T-helper 1 cell (primary cell): Measurements from ENCODE around the gene FGFBP1.

ENCODE experiments used
- DNase-seq, 5 donors: peaks; one replicate each; pipeline ENCODE4 v3.0.0-alpha.2; 2012 to 2020
- total RNA-seq, 4 donors: gene quantifications; one replicate each; lab custom pipeline; 2026; lab: John Stamatoyannopoulos, UW

Gene FGFBP1
- total RNA-seq: 0 reads per million in 4 donors

DNA sequence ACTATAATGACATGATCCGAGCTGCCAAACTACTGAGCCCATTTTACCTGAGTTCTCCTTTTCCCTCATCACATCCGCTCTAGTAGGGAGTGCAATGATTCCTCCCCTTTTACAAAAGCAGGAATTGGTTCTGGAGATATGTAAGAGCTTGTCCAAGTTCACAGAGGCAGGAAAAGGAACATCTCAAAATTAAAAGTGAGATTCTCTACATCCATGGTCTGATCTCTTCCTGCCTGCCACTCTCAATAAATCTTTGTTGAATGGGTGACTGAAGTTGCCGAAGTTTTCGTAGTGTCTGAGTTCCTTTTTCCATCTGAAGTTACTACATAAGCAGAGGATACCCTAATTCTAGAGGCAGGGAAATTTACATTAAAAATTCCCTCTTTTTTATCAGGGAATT lies at the start of gene FGFBP1:
TSS of gene FGFBP1 (minus strand) at position 101 of the 400 bp plus-strand sequence. CDS start 2,108 bp downstream, outside the sequence.
- no peak for DNase-seq

DNA sequence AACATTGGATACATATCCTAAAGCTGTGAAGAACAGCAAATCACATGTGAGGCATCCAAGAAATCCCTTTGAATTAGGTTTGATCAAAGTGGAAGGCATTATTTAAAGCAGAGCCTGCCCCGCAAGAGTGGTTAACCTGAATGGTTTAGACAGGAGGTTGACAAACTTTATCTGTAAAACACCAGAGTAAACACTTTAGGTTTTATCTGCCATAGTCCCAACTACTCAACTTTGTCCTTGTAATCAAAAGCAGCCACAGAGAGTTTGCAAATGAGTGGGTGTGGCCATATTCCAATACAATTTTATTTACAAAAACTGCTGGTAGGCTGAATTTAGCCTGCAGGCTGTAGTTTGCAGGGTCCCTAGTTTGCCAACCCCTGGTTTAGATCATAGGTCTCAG lies 49.7 kb upstream of the FGFBP1 start:
- no peak for DNase-seq

DNA sequence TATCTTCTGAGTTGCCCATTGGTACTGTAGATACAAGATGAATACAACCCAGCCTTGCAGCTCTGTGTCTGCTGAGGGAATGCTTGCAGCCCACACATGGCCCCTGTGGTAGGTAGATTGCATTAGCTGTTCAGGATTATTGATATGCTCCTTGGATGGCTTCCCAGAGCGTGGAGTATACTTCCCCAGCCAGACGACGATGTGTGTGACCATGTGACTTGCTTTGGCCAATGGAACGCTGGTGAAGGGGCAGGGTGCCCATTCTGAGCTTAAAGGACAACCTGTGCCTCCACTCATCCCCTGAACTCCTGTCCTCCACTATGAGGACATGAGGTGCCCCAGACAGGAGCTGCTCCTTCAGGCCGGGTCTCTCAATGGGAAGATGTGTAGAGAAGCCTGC lies 48.4 kb upstream of the FGFBP1 start:
- DNase-seq: no peak

DNA sequence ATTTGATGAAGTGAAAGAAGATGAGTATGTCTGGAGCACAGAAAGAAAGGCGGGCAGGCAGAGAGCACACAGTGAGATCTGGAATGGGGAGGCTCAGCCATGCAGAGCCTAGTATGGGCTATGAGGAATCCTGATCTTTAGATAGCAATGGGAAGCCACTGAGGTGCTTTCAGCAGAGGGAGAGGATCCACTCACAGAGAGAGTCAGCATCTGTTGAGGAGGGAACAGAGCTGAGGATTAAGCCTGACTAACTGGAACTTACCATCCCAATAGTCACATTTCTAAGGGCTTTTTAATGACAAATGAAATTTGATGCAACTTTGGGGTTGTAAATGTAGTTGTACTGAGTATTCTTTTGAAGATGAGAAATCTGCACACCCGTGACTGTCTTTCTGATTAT lies 45.1 kb upstream of the FGFBP1 start:
- no peak for DNase-seq

DNA sequence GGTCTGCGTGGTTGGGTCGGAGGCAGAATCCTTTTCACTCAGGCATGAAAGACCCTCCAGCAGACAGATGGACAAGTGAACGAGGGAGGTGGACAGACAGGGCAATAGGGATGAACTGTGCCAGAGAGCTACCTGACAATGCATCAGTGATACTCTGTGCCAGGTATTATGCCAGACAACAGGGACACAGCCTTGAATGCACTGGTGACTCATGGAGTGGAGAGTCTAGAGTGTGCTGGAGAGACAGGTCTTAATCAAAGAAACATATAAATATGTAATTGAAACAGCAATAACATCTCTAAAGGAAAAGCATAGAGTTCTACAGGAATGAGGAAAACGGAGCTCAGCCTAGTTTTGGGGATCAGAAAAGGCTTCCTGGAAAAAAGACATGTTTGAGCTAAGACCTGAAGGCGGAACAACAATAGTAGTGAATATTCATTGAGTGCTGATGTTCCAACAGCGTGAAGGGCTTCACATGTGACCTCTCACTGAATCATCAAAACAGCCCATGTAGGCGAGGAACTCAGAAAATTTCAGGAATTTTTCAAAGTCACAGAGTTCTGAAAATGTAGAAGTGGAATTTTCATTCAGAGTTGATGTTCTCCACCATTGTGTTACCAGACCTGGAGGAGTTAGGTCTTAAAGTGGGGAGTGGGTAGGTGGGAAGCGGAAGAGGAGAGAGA lies 44.4 kb upstream of the FGFBP1 start:
- no peak for DNase-seq

DNA sequence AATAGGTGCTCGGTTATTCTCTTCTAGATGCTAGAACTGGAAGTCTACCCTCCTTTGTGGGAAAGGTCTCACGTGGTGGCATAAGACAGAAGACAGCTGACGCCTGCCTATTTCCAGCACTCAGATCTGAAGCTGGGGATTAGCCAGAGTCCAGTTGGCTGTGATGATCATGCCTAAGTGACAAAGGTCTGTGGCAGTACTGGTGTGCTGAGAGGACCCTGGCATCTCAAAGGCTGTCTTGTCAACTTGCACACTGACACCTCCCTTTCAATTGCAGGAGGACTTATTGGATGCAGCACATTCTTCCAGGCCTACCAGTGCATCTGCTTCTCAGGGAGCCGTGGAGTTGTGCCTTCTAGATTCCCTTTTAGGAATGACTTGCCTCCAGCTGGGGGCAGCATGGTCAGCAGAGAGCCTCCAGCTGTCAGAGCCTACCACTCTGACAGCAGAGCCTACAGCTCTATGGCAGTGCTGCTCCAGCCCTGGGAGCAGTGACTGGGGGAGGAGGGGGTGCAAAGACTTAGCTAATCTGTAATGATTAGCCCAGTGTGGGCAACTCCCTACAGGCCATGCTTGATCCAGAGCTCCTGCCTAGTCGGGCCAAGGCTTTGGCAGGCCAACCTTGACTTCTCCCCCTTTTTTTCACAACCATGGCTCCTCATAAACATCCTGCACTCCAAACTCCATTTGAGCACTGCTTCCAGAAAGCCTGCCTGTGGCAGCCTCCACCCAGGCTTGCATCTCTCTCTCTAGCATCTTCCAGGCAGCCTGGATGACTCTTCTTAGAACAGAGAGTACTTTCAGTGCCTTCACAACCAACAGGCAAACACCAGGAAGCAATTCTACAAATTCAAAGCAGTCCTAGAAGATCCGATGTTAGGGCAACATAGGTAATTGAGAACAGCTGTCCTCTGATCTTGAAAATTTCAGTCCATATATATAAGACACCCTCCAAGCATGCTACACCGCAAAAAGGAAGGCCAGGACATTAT lies 38.2 kb upstream of the FGFBP1 start:
- no peak for DNase-seq

DNA sequence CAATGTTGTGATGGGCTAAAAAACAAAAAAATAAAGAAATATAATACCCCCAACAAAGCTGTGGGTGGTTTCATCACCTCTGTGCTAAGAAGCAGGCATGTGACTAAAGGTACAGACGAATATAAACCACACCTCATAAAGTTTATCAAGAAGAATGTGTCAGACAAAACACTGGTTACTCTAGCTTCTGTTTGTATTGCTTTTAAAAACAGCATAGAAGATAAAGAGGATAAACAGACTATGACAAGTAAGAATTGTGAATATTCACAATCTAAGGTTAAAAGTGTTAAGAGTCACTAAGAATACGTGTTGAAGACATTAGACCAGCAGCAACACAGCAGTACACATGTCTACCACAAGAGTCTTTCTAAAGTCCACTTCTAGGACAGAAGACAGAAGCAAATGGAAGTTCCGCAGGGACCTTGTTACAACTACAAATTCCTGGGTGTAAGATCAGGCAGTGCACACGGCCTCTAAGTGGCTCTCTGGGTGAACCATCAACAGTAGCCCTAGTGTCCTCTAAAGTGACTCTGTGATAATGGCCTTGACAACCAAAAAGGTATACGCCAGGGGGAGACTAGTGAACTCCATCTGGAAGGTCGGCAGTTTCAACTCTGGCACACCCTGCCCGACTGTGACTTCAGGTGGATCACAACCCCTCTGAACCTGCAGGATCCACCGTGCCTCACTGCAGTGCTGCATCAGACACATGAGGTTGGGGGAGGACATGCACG lies 32.7 kb upstream of the FGFBP1 start:
- no peak for DNase-seq

DNA sequence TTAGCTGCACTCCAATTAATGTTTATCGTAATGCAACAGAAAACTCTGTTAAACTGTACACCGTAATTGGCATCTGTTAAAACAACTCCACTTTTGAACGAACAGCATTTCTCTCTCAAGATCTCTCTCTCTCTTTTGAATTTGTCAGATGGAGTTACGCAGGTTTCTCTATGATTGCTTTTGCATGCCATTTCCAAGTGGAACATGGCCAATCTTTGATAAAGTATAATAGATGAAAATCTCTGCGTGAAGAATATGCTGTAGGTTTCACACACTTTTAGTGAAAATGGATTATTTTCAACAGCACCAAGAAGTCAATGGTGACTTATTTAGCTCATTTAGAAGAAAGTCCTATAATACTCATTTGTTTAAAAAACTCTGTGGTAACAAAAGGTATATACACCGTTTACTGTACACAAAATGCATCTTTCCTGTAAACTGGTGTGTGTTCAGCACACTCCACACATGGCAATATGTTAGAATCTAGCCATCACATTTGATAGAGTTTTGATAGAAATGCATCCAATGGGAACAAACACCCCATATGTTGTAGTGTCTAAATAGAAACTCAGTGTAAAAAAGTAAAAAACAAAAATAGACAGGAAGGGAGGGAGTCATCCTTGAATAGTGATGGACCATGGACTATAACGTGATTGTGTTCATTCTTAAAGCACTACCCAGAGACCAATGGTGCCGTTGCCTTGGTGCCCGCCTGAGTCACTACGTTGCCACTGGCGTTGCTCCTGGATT lies 30.2 kb upstream of the FGFBP1 start:
- no peak for DNase-seq

DNA sequence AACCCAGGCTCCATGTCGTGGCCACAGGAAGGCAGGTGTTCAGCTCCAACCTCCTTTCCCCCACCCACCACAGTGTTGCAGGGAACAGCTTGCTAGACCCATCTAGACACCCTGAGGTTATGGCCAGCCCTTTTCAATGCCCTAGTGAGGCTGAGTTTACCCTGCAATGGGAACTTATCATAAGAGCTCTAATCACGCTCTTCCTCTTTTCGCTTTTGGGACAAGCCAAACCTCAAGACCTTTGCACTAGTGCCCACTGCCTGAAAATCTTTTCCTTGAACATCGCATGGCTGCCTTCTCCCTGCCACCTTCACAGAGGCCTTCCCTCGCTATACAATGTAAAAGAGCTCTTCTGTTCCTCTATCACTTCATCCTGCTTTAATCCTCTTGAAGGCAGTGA lies 26.8 kb upstream of the FGFBP1 start:
- DNase-seq: no peak

DNA sequence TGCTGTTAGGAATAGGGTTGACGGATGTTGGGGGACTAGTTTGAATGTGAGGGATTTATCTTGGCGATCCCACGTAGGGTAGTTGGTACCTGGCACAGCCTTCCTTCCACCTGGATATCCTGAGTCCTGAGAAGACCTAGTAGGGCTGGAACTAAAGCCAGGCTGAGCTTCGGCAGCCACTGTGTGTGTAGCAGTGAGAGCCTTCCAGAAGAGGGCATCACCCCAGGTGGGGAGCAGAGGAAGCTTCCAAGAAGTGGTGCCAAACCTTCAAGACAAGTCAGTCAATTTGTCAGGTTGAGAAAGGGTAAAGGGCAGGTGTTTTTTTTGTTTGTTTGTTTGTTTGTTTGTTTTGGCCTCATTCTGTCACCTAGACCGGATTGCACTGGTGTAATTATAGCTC lies 25.6 kb upstream of the FGFBP1 start:
- DNase-seq: no peak

DNA sequence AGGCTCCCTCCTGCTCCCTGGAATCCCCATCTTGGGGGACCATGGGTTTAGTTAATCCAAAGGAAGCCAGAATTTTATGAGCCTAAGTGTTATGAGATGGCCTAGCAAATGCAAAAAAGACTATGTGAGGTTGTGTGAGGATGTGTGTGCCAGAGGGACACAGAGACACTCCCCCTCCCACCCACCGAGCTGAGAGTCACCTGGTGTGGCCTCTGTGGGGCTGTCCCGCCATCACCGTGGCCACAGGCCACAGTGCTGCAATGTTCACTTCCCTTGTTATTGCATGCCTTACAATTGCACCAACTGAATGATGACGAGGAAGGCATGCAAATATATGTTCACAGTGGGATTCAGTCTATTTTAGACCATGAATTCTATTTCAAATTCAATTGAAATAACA lies 25.0 kb upstream of the FGFBP1 start:
- DNase-seq: peak in 1 of 5 donors; percentile 12

DNA sequence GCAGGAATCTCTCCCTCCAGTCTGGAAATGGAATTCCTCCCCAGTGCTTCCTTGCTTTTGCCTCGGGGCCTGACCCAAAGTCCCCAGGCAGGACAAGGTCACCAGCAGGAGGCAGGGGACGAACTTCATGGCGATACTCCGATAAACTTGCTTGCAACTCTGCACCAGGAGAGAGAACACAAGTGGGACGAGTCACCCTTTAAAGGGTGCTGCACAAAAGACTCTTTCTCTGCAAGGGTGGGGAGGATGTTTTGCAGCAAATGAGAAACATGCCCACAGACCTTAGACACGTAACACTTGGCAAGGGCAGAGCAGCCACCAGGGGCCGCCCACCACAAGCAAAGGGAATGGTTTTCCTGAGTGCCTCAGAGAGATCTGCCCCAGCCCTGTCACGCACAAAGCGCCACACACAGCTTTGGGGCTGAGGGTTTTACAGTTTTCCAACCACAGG lies 24.5 kb upstream of the FGFBP1 start, which contains the start of gene FGFBP2:
TSS of gene FGFBP2 (minus strand) at position 175 of the 451 bp plus-strand sequence. CDS start at position 129, 46 bp downstream.
- DNase-seq: peak in 1 of 5 donors; percentile 36

DNA sequence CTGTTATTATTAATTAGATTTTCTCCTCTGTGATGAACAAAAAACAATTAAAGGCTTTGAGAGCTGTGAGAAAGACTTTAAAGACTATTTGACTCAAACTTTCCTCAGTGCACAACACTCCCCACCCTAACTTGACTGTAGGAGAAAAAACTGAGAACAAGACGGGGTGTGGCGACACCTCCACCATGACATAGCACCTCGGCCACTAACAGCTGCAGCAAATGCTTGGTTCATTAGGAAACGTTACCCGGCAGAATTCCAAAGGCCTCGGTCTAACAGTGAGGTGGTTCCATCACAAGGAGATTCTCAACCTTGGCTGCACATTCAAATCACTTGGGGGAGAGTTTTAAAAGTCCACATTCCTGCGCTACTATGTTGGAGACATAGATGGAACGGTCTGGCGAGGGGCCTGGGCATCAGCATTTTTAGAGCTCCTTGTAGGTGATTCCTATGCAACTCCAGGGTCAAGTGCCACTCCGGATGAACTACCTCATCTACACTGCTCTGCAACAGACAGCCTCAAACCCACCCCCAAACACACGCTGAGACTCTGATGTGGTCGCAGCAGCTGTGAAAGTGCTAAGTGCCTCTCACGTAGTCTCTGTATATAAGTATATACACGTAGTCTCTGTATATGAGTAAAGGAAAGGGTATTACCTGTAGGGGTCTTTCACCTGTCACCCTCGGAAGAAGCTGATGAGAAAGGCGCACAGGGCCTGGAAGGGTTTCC lies 23.4 kb upstream of the FGFBP1 start:
- DNase-seq: no peak

DNA sequence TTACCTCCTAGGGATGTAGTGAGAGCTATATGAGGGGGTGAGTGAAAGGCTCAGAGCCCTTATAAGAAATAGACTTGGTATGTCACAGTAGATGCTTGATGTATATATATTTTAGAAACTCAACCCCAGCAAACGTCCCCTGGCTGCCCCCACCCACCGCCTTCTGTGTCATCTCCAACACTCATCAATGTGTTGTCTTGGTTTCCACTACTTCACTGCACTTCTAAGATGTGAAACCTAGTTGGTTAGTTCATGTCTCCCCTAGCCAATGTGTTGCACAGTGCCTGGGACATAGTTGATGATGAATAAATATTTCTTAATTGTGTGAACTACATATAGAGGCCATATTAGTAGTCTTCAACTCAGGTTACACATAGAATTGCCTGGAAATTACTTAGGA lies 20.0 kb upstream of the FGFBP1 start:
- DNase-seq: no peak

DNA sequence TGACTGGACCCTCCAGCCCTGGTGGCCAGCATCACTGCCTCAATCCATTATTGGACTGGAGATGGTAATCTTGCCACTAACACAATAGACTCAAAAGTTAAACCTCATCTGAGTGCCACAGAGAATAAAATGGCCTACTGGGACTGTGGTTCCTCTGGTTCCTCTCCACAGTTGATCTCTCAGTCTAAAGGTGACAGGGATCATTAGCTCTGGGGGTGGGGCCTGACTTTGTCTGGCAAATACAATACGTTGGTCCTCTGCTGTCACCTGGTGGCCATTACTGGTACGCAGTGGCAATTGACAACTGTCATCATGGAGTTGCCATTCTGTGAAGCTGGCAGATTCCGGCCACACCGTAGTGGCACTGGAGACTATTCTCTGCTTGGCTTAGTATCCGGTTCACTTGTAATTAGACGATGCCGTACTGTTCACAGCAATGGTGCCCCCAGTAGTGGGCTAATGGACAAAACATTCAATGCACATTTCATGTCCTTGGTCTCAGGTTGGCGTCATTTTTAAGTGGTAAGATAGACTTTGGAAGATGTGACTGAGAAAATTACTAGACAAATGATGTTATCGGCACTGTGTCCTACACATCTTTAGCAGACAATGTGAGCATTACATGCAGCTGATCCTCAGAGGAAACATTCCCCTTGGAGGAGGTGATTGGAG lies 17.8 kb upstream of the FGFBP1 start:
- peak; percentile 13 to 68 (median 49) for DNase-seq

DNA sequence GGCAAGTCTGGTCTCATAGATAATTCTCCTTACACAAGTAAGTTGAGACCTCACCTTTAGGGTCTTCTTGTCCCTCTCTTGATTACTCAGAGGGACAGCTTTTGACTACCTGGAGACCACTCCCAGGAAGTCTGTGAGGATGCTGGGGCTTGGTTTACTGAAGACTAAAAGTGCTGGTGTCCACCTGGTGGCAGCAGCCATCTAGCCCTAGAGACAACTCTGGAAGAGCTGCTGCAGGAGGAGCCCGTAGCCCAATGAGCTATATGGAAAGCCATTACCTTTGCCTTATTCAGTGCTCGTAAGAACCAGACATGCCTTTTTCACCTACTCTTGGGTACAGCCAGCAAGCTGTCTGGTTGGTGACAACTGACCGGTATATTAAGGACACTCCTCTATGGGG lies 17.1 kb upstream of the FGFBP1 start:
- no peak for DNase-seq

DNA sequence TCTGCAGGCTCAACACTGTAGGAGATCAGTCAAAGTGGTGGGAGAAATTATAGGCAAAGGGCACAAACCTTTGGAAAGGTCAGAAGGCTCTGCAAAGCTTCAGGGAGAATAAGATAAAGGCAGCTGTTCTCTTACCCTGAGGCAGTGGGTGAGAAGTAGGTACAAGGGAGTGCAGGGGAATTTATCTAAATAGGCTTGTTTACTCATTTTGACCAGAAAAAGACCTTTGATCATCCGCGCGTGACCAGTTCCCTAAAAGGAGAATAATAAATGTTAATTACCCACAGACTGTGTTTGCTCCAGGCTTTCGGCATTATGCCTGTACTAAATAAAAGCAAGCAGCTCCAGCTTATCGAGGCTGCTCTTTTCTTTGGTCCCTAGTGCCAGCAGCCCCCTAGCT lies 15.1 kb upstream of the FGFBP1 start:
- DNase-seq: no peak

DNA sequence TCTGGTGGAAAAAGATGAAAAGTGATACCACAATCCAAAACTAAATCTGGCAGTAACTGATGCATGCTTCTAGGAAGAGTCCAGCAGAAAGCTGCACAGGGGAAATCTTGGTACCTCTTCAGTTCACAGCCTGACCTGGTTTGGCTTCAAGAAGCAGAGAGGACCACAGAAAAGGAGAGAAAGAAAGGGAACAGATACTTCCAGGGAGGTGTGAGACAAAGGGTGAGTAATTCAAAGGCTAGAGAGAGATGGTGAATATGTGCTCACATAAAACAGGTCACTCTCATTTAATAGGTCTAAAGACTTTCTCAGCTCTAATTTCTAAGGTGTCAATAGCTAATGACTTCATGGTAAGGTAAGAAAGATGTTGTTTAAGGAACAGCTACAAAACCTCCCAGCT lies 13.2 kb upstream of the FGFBP1 start:
- no peak for DNase-seq

DNA sequence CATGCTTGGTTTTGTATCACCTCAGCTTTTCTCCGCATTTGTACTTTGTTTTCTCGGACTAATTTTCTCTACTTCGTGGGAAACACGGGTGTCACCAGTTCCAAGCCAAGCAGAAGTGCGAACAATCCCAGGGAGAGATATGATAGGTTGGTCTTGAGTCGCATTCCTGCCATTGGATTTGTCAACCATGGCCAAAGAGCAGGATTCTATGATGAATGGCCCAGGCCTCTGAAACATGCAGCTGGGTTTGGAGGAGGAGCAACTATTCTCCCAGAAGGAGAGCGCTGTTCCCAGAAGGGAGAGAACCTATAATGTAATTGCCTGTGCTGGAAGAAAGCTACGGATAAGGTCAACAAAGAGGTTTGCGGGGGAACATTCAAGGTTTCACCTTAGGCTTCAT lies 10.3 kb upstream of the FGFBP1 start:
- no peak for DNase-seq

DNA sequence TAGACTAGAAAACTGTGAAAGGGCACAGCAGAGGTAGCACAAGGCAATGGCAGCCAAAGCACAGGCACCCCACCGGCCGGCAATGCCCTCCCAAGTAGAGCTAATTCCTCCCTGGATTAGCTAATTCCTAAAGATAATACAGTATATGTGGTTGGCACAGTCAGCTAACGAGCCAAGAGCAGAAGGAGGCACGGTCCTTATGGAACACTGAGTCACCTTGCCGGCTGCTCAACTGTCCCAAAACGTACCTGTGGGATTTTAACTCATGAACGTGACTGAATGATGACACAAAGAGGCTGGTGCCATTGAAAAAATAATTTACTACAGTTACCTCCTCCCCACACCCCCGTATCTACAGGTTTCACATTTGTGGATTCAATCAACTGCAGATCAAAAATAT lies 9.1 kb upstream of the FGFBP1 start:
- no peak for DNase-seq

DNA sequence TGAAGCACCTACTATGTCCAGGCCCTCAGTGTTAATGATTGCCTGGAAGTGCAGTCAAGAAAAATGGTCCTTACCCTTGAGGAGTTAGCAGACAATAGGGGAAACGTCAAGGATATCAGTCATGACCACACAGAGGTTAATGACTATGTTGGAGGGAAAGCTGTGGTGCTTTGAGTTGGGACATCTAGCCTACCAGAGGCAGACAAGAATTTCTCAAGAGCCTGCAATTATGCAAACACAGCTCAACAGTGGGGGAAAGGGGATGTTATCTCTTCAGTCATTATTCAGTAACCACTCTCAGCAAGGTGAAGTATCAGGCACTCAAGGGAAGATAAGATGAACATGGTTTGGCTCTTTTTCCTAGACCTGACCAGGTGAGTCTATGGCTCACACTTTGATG lies 7.0 kb upstream of the FGFBP1 start:
- no peak for DNase-seq
